PFSK-1 (cell line): ENCODE data around the gene GPSM1.

Source experiments
- FOXP2 ChIP-seq: optimal IDR thresholded peaks from 2 replicates; pipeline ENCODE3; 2011; ENCODE audit warnings: borderline replicate concordance, control low read depth, inconsistent platforms; ENCODE audit not compliant: insufficient read depth; ENCODE audit errors: extremely low read length, extremely low read depth
- POLR2AphosphoS5 ChIP-seq: IDR thresholded peaks from 2 replicates; pipeline ENCODE4 v1.6.1; 2012; ENCODE audit warnings: low read depth, mild to moderate bottlenecking, control low read depth, low read length, moderate library complexity
- SIN3A ChIP-seq: IDR thresholded peaks from 2 replicates; pipeline ENCODE4 v1.6.1; 2012; ENCODE audit warnings: mild to moderate bottlenecking, low read length, moderate library complexity, borderline replicate concordance; ENCODE audit not compliant: insufficient read depth
- TAF1 ChIP-seq: IDR thresholded peaks from 2 replicates; pipeline ENCODE4 v1.6.1; 2012; ENCODE audit warnings: low read length, control low read depth, borderline replicate concordance; ENCODE audit not compliant: insufficient read depth
- TF ChIP-seq, protein P1 (sequence below), 2 experiments: IDR thresholded peaks; 2 replicates each; pipeline versions ENCODE4 v1.6.1 to v1.8.0; 2011 to 2012; ENCODE audit warnings: low read depth in 2 of 2, low read length in 2 of 2, control low read depth in 1 of 2, inconsistent platforms in 1 of 2, mild to moderate bottlenecking in 1 of 2, moderate library complexity in 1 of 2; ENCODE audit not compliant: insufficient read depth in 1 of 2

GPSM1 gene

DNA sequence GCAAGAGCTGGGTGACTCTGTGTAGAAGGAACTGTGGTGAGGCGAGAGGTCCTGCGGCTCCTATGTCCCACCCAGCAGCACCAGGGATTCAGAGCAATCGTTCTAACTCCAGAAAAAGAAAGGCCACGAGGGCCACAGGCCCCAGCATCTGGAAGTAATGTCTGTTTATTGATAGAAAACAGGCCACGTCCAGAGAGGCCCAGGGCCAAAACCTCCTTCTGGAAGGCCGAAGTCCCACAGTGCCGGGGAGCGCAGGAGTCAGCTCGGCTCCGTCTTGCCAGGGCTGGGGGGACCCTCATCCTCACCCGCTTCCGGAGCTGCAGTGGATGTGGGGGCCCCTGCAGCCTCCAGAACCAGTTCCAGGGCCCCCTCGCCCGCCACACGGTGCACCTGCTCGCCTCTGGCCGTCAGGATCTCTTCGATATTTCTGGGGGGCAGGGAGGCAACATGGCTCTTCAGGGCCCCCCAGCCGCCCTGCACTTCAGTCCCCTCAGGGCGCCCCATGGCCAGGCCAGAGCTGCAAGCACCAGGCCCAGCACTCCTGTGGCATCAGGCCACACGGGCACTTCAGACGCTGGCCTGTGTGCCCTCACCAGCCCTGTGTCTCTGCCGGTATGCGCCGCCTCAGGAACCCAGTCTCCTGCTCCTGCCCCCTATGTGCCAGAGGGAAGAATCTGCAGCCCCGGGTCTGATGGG, 34.6 kb downstream of the GPSM1 start:
- TF ChIP-seq, protein P1, sequence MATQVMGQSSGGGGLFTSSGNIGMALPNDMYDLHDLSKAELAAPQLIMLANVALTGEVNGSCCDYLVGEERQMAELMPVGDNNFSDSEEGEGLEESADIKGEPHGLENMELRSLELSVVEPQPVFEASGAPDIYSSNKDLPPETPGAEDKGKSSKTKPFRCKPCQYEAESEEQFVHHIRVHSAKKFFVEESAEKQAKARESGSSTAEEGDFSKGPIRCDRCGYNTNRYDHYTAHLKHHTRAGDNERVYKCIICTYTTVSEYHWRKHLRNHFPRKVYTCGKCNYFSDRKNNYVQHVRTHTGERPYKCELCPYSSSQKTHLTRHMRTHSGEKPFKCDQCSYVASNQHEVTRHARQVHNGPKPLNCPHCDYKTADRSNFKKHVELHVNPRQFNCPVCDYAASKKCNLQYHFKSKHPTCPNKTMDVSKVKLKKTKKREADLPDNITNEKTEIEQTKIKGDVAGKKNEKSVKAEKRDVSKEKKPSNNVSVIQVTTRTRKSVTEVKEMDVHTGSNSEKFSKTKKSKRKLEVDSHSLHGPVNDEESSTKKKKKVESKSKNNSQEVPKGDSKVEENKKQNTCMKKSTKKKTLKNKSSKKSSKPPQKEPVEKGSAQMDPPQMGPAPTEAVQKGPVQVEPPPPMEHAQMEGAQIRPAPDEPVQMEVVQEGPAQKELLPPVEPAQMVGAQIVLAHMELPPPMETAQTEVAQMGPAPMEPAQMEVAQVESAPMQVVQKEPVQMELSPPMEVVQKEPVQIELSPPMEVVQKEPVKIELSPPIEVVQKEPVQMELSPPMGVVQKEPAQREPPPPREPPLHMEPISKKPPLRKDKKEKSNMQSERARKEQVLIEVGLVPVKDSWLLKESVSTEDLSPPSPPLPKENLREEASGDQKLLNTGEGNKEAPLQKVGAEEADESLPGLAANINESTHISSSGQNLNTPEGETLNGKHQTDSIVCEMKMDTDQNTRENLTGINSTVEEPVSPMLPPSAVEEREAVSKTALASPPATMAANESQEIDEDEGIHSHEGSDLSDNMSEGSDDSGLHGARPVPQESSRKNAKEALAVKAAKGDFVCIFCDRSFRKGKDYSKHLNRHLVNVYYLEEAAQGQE (IDR thresholded peaks at IDR 0.05; ENCODE audit: insufficient read depth in 1 of 2, low read depth in 2 of 2, low read length in 2 of 2) = no peak
- TF ChIP-seq POLR2AphosphoS5 (no peak), FOXP2 (no peak), TAF1 (no peak), SIN3A (no peak)

DNA sequence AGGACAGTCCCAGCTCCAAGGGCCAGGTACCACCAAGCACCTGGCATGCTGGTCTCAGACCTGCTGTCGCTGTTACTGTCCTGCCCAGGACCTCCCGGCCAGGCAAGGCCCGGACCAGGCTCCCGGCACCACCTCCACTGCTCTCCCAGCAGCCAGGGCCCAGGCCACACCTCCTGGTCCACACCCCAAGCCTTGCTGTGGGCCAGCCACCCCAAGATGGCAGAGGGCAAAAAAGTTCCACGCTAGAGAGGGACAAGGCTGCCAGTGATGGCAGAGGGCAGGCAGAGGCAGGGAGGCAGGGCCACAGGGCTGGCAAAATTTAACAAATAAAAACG, 35.1 kb downstream of the GPSM1 start:
- TF ChIP-seq POLR2AphosphoS5 = no peak
- TF ChIP-seq, protein P1 (IDR thresholded peaks at IDR 0.05; ENCODE audit: insufficient read depth in 1 of 2, low read depth in 2 of 2, low read length in 2 of 2) = no peak
- TF ChIP-seq TAF1 = no peak
- TF ChIP-seq FOXP2 = no peak
- no peak for TF ChIP-seq SIN3A

DNA sequence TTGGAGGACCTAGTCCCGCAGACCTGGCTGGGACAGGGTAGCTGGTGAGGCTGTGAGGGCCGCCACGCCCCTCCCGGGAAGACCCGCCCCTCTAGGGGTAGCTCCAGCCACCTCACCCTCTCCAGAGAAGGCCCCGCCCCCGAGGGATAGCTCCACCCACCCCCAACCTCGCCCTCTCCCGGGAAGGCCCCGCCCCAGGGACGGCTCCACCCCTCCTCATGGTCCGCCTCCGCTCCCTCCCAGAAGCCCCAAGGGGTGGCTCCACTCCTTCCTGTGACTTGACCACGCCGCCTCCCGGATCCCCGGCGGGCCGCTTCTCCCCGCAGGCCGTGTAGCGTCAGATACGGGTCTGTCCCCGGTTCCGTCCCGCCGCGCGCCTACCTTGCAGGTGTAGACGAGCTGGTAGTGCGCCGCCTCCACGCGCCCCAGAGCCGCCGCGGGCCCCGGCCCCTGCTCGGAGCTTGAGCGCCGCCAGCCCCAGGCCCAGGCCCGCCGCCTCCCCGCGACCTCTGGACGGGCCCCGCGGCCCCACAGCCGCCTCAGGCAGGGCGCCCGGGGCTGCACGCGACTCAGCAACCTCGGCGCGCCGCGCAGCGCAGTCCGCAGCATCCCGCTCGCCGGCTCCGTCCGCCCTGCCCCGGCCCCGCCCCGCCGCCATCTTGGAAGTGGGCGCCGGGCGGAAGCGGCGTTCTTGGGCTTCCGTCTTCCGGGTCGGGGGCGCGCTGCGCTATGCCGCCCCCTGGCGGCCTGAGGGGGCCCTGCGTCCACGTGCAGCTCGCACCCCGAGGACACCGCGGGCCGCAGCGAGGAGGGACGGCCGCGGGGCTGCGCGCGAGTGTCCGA, 36.0 kb downstream of the GPSM1 start, which contains the start of gene DNLZ:
Gene DNLZ (minus strand): TSS at position 639 of the 843 bp plus-strand sequence. CDS start 30 bp downstream, at position 609.
- TF ChIP-seq TAF1 (0 out of 2 replicates have a peak, but pooled peaks have one; percentile 38), FOXP2 (no peak), SIN3A (peak; percentile 68; the same call in 1 of the 2 replicates), POLR2AphosphoS5 (peak; percentile 68)
- TF ChIP-seq, protein P1 (IDR thresholded peaks at IDR 0.05; ENCODE audit: insufficient read depth in 1 of 2, low read depth in 2 of 2, low read length in 2 of 2) = 0 out of 4 replicates have a peak, but pooled peaks of 1 of the 2 experiments have one; percentile 11

DNA sequence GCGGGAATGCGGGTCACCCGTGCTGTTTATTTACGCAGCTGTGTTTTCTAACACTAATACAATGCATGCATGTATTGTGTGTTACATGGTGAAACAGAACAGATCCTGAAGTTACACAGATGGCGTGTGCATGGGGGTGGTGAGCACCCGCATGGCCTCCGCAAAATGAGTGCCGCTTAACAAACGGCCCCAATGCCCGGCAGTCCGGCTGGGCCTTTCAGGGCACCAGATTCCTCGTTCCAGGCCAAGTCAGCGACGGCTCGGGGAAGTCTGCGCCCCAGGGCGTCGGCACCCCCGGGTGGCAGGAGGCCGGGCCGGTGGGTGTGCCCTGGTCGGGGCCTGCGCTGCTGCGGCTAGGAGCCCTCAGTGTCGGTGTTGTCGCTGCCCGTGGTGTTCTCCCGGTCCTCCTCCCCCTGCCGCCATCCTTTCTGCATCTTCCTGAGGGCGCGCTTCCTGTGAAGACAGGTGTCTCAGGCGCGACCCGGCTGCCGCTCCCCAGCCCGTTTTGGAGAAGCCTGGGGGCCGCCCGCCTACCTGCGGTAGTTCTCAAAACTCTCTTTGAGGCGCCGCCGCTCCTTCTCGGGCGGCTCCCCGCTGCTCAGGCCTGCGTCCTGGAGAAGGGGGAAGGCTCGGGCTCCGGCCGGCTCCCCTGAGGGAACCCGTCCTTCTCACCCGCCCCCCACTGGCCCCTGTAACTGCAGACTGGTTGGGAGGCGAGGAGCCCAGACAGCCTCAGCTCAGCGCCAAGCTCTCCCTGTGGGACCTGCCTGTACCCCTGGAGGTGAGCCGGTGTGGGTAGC, 36.8 kb downstream of the GPSM1 start:
- TF ChIP-seq TAF1 (no peak), FOXP2 (no peak), SIN3A (no peak), POLR2AphosphoS5 (no peak)
- TF ChIP-seq, protein P1 (IDR thresholded peaks at IDR 0.05; ENCODE audit: insufficient read depth in 1 of 2, low read depth in 2 of 2, low read length in 2 of 2) = no peak
